Adipocyte (in vitro differentiated cells): ENCODE data around the gene CD300LD.
"Not testable (repeated sequence)": the region's sequence is repeated elsewhere in the genome, so short reads cannot be mapped to it uniquely, and the experiment has no call there.

Experiments
- DNase-seq: peaks from one replicate; pipeline ENCODE4 v3.0.0-alpha.2; 2015; ENCODE audit warnings: low read depth
- H3K27me3 ChIP-seq: replicated peaks from 2 replicates; pipeline ENCODE4 v1.7.0; 2013; ENCODE audit warnings: mild to moderate bottlenecking, low read length, moderate library complexity; ENCODE audit not compliant: control insufficient read depth, insufficient read depth
- H3K36me3 ChIP-seq: 2 replicates; pipeline ENCODE4 v1.7.0; 2013; ENCODE audit warnings: low read length, mild to moderate bottlenecking, moderate library complexity; ENCODE audit not compliant: control insufficient read depth, insufficient read depth, severe bottlenecking
- H3K4me1 ChIP-seq: 2 replicates; pipeline ENCODE4 v1.7.0; 2013; ENCODE audit warnings: mild to moderate bottlenecking, low read length, moderate library complexity; ENCODE audit not compliant: control insufficient read depth, insufficient read depth
- H3K4me3 ChIP-seq: 2 replicates; pipeline ENCODE4 v1.7.0; 2013; ENCODE audit warnings: mild to moderate bottlenecking, low read length, moderate library complexity
- H3K9ac ChIP-seq: 2 replicates; pipeline ENCODE4 v1.7.0; 2013; ENCODE audit warnings: mild to moderate bottlenecking, low read length, moderate library complexity
- H3K9me3 ChIP-seq: 2 replicates; pipeline ENCODE4 v1.7.0; 2013; ENCODE audit warnings: mild to moderate bottlenecking, low read length, moderate library complexity; ENCODE audit not compliant: control insufficient read depth

CD300LD gene

DNA sequence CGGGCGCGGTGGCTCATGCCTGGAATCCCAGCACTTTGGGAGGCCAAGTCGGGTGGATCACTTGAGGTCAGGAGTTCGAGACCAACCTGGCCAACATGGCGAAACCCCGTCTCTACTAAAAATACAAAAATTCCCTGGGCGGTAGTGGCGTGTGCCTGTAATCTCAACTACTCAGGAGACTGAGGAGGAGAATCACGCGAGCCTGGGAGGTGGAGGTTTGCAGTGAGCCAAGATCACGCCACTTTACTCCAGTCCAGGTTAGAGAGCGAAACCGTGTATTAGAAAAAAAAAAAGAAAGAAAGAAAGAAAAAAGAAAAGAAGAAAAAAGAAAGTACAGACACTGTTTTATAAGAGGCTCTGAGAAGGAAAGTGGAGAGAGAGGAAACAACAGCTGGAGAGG, 38.2 kb upstream of the CD300LD start:
- peaks cover 35% of the 10 kb centered on the region for H3K27me3 ChIP-seq
- H3K36me3 ChIP-seq, H3K4me1 ChIP-seq, H3K4me3 ChIP-seq, DNase-seq, H3K9ac ChIP-seq, H3K9me3 ChIP-seq: not testable (repeated sequence)

DNA sequence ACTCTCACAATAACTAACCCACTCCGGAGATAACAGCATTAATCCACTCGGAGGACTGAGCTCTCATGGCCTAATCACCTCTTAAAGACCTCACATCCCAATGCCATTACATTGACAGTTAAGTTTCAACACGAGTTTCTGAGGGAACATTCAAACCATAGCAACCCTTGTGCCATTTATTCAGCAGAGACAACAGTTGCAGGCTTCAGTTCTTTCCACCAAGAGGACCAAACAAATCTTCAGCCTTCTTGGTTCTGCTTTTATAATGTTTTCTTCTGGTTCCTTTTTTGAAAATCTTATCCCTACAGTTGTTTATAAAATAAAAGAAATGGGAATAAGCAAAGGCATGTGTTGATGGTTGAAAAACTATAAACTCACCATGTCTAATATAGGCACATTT, 33.6 kb upstream of the CD300LD start:
- Histone ChIP-seq H3K9me3 (peaks cover 9% of the 10 kb centered on the region), H3K4me3 (no peak overlapping the region), H3K27me3 (peaks cover 32% of the 10 kb centered on the region), H3K9ac (no peak overlapping the region), H3K36me3 (no peaks in the 10 kb centered on the region), H3K4me1 (peaks cover 5% of the 10 kb centered on the region)
- no peak for DNase-seq

DNA sequence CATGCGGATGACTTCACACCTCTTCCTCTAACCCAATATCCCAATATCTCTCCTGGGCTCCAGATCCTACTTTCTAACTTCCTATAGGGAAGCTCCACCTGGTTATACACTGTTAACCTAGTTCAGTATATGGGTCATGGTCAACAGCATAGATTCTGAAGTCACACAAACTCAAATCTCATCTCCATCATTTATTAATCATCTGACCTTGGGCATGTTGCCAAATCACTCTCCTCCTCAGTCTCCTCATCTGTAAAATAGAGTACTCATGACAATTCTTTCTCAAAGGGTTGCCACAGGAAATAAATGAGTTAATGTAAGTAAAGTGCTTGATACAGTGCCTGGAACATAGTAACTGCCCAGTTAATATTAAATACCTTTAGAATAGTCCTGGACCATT, 32.0 kb upstream of the CD300LD start:
- DNase-seq: no peak
- no peaks in the 10 kb centered on the region for H3K36me3 ChIP-seq
- no peak overlapping the region for H3K4me3 ChIP-seq
- peaks cover 5% of the 10 kb centered on the region for H3K4me1 ChIP-seq
- peaks cover 9% of the 10 kb centered on the region for H3K9me3 ChIP-seq
- peaks cover 32% of the 10 kb centered on the region for H3K27me3 ChIP-seq
- H3K9ac ChIP-seq: no peak overlapping the region

DNA sequence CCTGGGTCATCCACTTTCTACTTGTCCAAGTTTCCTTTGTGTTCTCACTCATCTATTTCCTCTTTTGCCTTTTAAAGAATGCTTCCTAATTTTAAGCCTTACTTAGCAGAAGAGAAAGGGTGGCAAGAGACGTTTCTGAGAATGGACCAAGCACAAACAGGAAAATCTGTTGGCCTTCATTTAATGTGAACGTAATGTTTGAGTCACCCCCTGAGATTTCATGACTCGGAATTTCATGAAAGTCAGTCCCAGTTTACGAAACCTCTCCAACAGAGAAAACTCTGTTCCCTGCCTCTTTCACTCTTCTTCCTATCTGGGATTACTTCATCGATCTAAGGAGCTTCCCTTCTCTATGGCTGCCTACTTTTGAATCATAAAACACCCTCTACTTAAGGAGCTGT, 31.6 kb upstream of the CD300LD start, which contains the start of gene CD300E:
Gene CD300E (minus strand): TSS at position 46 of the 401 bp plus-strand sequence. CDS start 117 bp downstream, outside the sequence.
- peaks cover 9% of the 10 kb centered on the region for H3K9me3 ChIP-seq
- no peak within 1 kb of the TSS for H3K4me3 ChIP-seq
- DNase-seq: no peak
- H3K9ac ChIP-seq: no peak within 1 kb of the TSS
- no peaks in the 10 kb centered on the region for H3K36me3 ChIP-seq
- peaks cover 5% of the 10 kb centered on the region for H3K4me1 ChIP-seq
- peaks cover 33% of the 10 kb centered on the region for H3K27me3 ChIP-seq

DNA sequence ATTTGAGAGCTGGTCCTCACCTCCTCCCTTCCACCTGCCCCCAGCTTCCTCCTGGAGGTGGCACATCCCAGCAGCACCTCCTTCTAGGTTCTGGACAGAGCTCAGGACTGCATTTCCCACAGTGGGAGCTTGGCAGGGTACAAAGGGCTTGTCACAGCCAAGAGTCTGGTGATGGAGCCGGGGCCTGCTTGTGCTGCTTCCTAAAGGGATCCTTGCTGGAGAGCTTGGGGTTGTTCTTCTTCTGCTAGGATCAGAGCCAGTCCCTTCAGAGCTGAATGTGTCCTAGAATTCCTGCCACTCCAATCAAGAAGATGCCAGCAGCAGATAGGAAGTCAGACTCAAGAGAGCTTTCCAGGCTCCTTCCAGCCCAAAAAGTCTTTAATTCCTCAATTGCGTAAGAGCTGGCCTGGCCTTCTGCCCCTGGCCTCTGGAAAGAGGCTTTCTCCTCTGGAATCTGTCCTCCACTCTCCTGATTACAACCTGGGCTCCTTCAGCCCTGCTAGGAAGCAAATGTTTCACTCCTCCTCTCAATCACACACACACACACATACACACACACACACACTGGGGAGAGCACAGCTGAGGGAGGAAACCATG, 27.1 kb upstream of the CD300LD start:
- H3K4me3 ChIP-seq: no peak overlapping the region
- H3K36me3 ChIP-seq: no peaks in the 10 kb centered on the region
- H3K9me3 ChIP-seq: no peaks in the 10 kb centered on the region
- peaks cover 5% of the 10 kb centered on the region for H3K4me1 ChIP-seq
- peaks cover 49% of the 10 kb centered on the region for H3K27me3 ChIP-seq
- no peak overlapping the region for H3K9ac ChIP-seq
- peak; percentile 3 for DNase-seq

DNA sequence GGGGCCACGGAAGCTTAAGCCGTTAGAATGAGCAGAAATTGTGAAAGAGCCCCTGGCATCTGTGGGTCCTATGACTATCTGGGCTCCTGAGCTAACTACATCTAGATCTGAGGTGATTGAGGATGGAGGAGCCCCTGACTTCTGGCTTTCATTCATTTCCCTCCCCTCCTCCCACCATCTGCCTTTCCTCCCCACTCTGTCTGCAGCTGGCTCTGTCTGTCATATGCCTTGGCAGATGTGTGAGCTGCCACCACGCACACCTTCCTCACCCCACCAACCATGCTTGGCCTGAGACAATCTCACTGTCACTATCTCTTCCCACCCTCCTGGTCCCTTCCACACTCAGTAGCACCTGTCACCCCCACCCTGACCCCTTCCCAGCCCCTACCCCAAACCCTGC, 26.4 kb upstream of the CD300LD start:
- H3K4me1 ChIP-seq: peaks cover 2% of the 10 kb centered on the region
- H3K36me3 ChIP-seq: no peaks in the 10 kb centered on the region
- DNase-seq: no peak
- no peak overlapping the region for H3K9ac ChIP-seq
- H3K9me3 ChIP-seq: no peaks in the 10 kb centered on the region
- peaks cover 56% of the 10 kb centered on the region for H3K27me3 ChIP-seq
- H3K4me3 ChIP-seq: no peak overlapping the region

DNA sequence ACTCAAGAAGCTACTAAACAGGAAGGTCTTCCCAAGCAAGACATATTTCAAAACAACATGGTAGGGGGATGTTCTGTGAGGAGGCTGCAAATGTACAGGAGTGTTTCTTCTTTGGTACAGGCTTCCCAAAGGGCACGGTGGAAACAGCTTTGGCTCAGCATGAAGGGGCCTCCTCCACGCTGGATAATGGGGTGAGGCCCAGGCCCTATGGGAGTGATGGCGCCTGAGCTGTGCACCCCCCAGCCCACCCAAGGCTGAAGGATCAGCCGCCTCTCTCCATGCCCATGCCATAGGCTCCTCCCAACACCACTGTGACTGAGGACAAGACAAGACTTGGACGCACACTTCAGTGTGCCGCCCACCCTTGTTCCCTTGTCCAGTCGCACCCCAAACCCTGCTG, 24.6 kb upstream of the CD300LD start:
- H3K4me3 ChIP-seq: no peak overlapping the region
- H3K36me3 ChIP-seq: no peaks in the 10 kb centered on the region
- DNase-seq: no peak
- no peaks in the 10 kb centered on the region for H3K9me3 ChIP-seq
- H3K9ac ChIP-seq: no peak overlapping the region
- H3K27me3 ChIP-seq: peaks cover 68% of the 10 kb centered on the region
- H3K4me1 ChIP-seq: no peaks in the 10 kb centered on the region

DNA sequence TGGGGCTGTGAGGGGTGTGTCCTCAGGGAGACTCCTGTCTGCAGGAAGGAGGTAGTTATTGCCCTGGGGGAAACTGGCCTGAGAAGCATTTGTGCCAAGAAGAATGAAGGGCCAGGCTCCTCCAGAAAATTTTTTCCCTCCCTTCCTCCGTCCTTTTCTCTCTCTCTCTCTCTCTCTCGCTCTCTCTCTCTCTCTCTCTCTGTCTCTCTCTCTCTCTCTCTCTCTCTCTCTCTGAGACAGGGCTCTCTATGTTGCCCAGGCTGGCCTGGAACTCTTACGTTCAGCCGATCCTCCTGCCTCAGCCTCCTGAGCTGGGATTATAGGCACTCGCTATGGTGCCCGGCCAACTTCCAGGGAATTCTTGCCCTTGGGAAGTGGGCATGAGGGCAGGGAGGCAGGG, 20.0 kb upstream of the CD300LD start:
- Histone ChIP-seq H3K36me3 (no peaks in the 10 kb centered on the region), H3K27me3 (peaks cover 81% of the 10 kb centered on the region), H3K9ac (no peak overlapping the region)

DNA sequence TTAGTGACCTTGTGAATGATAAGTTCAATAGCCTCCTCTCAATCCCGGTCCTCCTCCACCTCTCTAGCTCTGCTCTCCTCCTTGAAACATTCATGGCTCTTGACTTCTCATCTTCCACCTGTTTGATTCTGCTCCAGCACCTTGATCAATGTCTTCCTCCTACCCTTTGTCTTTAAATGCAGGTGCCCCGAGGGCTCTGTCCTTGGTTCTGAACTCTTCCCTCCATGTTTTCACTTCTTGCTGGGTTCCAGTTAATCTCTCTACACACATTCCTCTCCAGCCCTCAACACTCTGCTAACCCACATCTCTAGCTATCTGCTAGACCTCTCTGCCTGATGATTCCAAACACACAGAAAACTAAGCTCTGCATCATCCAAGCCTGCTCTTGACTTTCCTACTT, 18.0 kb upstream of the CD300LD start:
- Histone ChIP-seq H3K36me3 (no peaks in the 10 kb centered on the region), H3K27me3 (peaks cover 72% of the 10 kb centered on the region)

More for the DNA sequence above, 20.0 kb upstream of the CD300LD start:
- Histone ChIP-seq H3K9me3 (no peaks in the 10 kb centered on the region), H3K4me1 (no peaks in the 10 kb centered on the region), H3K4me3 (no peak overlapping the region)
- no peak for DNase-seq

DNA sequence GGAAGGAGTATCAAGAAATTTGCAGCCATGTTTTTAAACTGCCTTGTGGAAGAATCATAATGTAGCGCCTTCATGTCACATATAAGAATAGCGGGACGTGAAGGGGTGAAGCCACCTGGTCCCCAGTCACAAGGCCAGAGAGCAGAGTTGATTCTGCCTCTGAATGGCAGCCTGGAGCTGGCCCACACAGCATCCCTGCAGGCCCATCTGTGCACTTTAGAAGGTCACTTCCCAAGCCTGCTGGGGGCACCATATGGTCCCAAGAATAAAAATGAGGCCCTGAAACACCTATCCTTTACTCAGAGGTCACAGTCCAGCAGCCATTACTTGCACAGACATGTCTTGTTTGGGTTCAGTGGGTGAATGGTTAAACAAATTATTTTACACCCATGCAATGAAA, 16.4 kb upstream of the CD300LD start:
- peaks cover 11% of the 10 kb centered on the region for H3K4me1 ChIP-seq
- H3K27me3 ChIP-seq: peaks cover 65% of the 10 kb centered on the region
- no peak overlapping the region for H3K4me3 ChIP-seq
- no peak overlapping the region for H3K9ac ChIP-seq
- no peak for DNase-seq
- no peaks in the 10 kb centered on the region for H3K9me3 ChIP-seq
- no peaks in the 10 kb centered on the region for H3K36me3 ChIP-seq

More for the DNA sequence above, 18.0 kb upstream of the CD300LD start:
- no peak overlapping the region for H3K4me3 ChIP-seq
- peaks cover 7% of the 10 kb centered on the region for H3K4me1 ChIP-seq
- no peak overlapping the region for H3K9ac ChIP-seq
- DNase-seq: no peak
- H3K9me3 ChIP-seq: no peaks in the 10 kb centered on the region

DNA sequence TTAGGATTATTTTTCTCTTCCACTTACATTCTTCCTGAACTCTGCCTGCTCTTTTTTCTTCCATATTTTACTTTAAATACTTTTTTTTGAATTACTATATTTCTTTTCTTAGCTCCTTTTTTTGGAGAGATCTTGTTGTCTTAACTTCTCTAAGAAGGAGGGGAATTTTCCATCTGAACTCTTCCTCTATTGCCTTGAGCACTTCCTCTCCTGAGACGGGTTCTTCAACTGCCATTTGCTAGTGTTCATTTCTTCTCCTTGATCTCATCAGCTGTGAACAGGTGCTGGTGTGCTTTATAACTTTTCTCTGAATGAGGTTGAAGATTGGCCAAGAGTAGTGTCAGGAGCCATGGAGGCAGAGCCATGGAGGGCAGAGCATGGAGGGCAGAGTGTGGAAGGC, 15.1 kb upstream of the CD300LD start:
- peaks cover 11% of the 10 kb centered on the region for H3K4me1 ChIP-seq
- H3K4me3 ChIP-seq: no peak overlapping the region
- H3K36me3 ChIP-seq: no peaks in the 10 kb centered on the region
- no peaks in the 10 kb centered on the region for H3K9me3 ChIP-seq
- H3K27me3 ChIP-seq: peaks cover 69% of the 10 kb centered on the region
- no peak overlapping the region for H3K9ac ChIP-seq
- DNase-seq: no peak

DNA sequence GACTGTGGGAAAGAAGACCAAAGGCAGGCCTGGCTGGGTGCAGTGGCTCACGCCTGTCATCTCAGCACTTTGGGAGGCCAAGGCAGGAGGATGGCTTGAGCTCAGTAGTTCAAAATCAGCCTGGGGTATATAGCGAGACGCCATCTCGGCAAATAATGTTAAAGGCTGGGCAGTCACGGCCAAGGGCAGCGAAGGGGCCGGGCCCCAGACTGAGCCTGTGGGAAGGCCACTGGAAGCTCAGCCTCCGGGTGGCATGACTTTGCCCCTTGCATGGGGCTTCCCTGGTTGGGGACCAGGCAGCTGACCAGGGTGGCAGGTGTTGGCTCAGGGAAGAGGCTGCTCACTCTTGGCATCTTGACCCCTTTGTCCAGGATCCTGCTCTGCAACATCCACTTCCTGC, 14.0 kb upstream of the CD300LD start:
- no peak for DNase-seq
- H3K4me3 ChIP-seq: no peak overlapping the region
- no peaks in the 10 kb centered on the region for H3K36me3 ChIP-seq
- peaks cover 65% of the 10 kb centered on the region for H3K27me3 ChIP-seq
- H3K9me3 ChIP-seq: no peaks in the 10 kb centered on the region
- peaks cover 11% of the 10 kb centered on the region for H3K4me1 ChIP-seq
- no peak overlapping the region for H3K9ac ChIP-seq
